Fibroblast of villous mesenchyme (primary cell): ENCODE measurements around the gene MYCL. TPM values are rescaled to one million over a fixed set of nuclear protein-coding genes. Genes with fewer than 3 reads are reported as not detected.

Source experiments
- DNase-seq: peaks from one replicate; pipeline ENCODE4 v3.0.0-alpha.2; 2010; ENCODE audit warnings: low read depth
- H3K4me3 ChIP-seq: 2 replicates; pipeline ENCODE4 v1.5.1; 2011; ENCODE audit warnings: low read depth, mild to moderate bottlenecking, low read length
- CTCF ChIP-seq: IDR thresholded peaks from 2 replicates; pipeline ENCODE4 v1.5.1; 2012; ENCODE audit warnings: low read depth, mild to moderate bottlenecking, low read length; ENCODE audit not compliant: insufficient read depth
- total RNA-seq: library from RNA; depleted of rRNA; stranded (reverse); fragments of >200 nt; gene quantifications from 2 replicates; pipeline ENCODE4 v1.2.3, GENCODE V29; 2012

Gene MYCL
- total RNA-seq, 1 donor: not detected

GRCh38 chr1:39898191-39898590 is 3.5 kb downstream of the MYCL start:
- no peak for TF ChIP-seq CTCF
- no peak overlapping the region for H3K4me3 ChIP-seq
- DNase-seq: no peak

GRCh38 chr1:39896909-39897685 is 4.6 kb downstream of the MYCL start:
- DNase-seq: no peak
- TF ChIP-seq CTCF: no peak
- no peak overlapping the region for H3K4me3 ChIP-seq

GRCh38 chr1:39895731-39896480 is 5.8 kb downstream of the MYCL start:
- no peak overlapping the region for H3K4me3 ChIP-seq
- no peak for TF ChIP-seq CTCF
- no peak for DNase-seq

- no peak for TF ChIP-seq CTCF
- no peak overlapping the region for H3K4me3 ChIP-seq
- no peak for DNase-seq
Measured at GRCh38 chr1:39894884-39895495, 6.7 kb downstream of the MYCL start.

GRCh38 chr1:39892601-39893595 is 8.8 kb downstream of the MYCL start:
- H3K4me3 ChIP-seq: no peak overlapping the region
- TF ChIP-seq CTCF: no peak
- peak; percentile 48 for DNase-seq

- no peak overlapping the region for H3K4me3 ChIP-seq
- no peak for TF ChIP-seq CTCF
- DNase-seq: no peak
Measured at GRCh38 chr1:39890880-39891279, 10.8 kb downstream of the MYCL start.
